PFSK-1 (cell line): ENCODE measurements around the gene CTRL.

ENCODE experiments used
- FOXP2 ChIP-seq: optimal IDR thresholded peaks from 2 replicates; pipeline ENCODE3; 2011; ENCODE audit warnings: borderline replicate concordance, control low read depth, inconsistent platforms; ENCODE audit not compliant: insufficient read depth; ENCODE audit errors: extremely low read length, extremely low read depth
- POLR2AphosphoS5 ChIP-seq: IDR thresholded peaks from 2 replicates; pipeline ENCODE4 v1.6.1; 2012; ENCODE audit warnings: low read depth, mild to moderate bottlenecking, control low read depth, low read length, moderate library complexity
- SIN3A ChIP-seq: IDR thresholded peaks from 2 replicates; pipeline ENCODE4 v1.6.1; 2012; ENCODE audit warnings: mild to moderate bottlenecking, low read length, moderate library complexity, borderline replicate concordance; ENCODE audit not compliant: insufficient read depth
- TAF1 ChIP-seq: IDR thresholded peaks from 2 replicates; pipeline ENCODE4 v1.6.1; 2012; ENCODE audit warnings: low read length, control low read depth, borderline replicate concordance; ENCODE audit not compliant: insufficient read depth
- TF ChIP-seq, protein P1 (sequence below), 2 experiments: IDR thresholded peaks; 2 replicates each; pipeline versions ENCODE4 v1.6.1 to v1.8.0; 2011 to 2012; ENCODE audit warnings: low read depth in 2 of 2, low read length in 2 of 2, control low read depth in 1 of 2, inconsistent platforms in 1 of 2, mild to moderate bottlenecking in 1 of 2, moderate library complexity in 1 of 2; ENCODE audit not compliant: insufficient read depth in 1 of 2

CTRL gene

DNA sequence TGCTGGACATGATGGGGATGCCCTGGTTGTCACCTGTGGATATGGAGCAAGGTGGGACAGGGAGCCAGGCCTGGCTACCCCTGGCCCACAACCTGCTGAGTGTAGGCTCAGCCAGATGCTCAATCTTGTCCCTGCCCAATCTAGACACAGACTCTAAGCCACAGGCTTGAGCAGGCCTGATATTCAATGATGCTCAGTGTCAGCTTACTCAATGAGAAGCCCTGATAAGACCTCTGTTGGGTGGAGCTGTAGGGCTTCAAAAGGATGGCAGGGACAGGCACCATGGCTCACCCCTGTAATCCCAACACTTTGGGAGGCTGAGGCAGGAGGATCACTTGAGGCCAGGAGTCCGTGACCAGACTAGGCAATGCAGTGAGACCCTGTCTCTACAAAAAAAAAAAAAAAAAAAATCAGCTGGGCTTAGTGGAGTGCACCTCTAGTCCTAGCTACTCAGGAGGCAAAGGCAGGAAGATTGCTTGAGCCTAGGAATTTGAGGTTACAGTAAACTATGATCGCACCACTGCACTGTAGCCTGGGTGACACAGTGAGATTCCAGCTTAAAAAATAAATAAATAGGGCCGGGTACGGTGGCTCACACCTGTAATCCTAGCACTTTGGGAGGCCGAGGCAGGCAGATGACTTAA is 8.9 kb upstream of the CTRL start:
- no peak for TF ChIP-seq POLR2AphosphoS5
- TF ChIP-seq, protein P1, sequence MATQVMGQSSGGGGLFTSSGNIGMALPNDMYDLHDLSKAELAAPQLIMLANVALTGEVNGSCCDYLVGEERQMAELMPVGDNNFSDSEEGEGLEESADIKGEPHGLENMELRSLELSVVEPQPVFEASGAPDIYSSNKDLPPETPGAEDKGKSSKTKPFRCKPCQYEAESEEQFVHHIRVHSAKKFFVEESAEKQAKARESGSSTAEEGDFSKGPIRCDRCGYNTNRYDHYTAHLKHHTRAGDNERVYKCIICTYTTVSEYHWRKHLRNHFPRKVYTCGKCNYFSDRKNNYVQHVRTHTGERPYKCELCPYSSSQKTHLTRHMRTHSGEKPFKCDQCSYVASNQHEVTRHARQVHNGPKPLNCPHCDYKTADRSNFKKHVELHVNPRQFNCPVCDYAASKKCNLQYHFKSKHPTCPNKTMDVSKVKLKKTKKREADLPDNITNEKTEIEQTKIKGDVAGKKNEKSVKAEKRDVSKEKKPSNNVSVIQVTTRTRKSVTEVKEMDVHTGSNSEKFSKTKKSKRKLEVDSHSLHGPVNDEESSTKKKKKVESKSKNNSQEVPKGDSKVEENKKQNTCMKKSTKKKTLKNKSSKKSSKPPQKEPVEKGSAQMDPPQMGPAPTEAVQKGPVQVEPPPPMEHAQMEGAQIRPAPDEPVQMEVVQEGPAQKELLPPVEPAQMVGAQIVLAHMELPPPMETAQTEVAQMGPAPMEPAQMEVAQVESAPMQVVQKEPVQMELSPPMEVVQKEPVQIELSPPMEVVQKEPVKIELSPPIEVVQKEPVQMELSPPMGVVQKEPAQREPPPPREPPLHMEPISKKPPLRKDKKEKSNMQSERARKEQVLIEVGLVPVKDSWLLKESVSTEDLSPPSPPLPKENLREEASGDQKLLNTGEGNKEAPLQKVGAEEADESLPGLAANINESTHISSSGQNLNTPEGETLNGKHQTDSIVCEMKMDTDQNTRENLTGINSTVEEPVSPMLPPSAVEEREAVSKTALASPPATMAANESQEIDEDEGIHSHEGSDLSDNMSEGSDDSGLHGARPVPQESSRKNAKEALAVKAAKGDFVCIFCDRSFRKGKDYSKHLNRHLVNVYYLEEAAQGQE (IDR thresholded peaks at IDR 0.05; ENCODE audit: insufficient read depth in 1 of 2, low read depth in 2 of 2, low read length in 2 of 2): no peak
- no peak for TF ChIP-seq FOXP2
- no peak for TF ChIP-seq TAF1
- TF ChIP-seq SIN3A: no peak

DNA sequence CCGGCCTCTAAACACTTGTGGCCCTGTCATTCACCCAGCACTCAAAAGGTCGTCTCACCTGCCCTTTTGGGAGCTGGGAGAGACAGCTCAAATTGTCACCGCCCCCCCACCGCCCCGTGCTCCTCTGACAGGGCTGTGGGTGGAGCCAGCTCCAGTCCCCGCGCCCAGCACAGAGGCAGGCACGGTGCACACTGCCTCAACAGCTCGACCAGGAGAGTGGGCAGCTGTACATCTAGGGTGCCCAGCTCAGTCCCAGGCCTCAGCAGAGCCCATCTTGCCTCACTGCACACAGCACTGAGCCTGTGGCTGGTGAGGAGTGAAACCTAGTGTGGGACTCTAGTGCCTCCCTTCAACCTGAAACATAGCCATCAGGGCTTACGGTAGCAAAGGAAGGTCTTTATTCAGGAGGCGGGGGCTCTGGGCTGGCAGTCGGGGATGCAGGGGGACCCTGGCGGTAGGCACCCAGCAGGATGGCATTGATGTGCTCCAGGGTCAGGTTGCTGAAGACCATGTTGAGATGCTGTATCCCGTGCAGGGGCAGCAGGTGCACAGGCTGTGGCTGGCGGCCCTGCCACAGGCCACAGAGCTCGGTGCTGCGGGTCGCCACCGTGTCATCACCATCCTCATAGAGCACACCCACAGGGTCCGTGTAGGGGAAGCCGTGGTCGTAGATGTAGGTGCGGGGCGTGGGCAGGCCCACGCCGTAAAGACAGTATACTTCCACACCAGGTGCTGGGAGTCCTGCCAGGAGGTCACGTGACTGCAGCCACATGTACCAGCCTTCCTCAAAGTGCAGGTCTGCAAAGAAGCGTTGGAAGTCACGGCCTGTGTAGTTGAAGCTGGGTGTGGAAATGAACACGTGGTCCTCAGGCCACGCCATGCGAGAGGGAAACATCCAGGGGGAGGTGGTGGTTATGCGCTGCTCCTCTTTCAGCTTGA is 8.1 kb upstream of the CTRL start:
- TF ChIP-seq, protein P1 (IDR thresholded peaks at IDR 0.05; ENCODE audit: insufficient read depth in 1 of 2, low read depth in 2 of 2, low read length in 2 of 2): no peak
- TF ChIP-seq TAF1: no peak
- TF ChIP-seq FOXP2: no peak
- TF ChIP-seq POLR2AphosphoS5: no peak
- no peak for TF ChIP-seq SIN3A

DNA sequence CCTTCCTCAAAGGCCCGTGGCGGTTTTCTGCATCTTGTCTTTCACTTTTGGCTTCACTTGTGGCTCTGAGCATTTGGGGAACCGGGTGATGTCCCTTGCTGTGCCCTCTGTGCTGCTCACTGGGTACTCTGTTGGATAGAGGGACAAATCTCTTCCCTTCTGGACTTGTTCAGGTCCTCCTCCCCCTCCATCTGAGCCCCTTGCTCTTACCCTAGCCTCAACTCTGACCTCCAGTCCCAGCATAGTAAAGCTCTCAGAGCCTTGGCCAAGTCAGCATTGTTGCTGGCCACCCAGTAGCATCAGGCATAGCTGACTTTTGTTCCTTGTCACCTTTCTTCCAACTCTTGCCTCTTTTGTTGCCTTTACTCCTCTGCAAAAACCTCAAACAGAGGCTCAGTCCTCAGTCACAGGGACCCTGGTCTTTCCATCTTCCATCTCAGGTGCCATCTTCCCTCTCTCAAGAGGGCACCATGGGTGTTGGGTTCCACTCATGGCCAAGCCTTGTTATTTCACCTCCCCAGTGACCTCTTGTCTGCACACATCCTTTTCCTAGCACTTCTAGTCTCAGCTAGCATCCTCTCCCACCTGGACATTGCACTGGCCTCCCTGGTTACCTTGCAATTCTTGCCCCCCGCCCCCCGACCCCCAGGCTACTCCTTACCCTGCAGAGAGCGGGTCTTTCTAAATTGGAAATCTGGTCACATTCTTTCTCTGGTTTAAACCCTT is 5.4 kb upstream of the CTRL start:
- TF ChIP-seq POLR2AphosphoS5 (no peak; the same call in 1 of the 2 replicates), TAF1 (no peak), FOXP2 (no peak), SIN3A (no peak)
- TF ChIP-seq, protein P1 (IDR thresholded peaks at IDR 0.05; ENCODE audit: insufficient read depth in 1 of 2, low read depth in 2 of 2, low read length in 2 of 2): no peak

- TF ChIP-seq SIN3A (no peak), FOXP2 (no peak), TAF1 (no peak), POLR2AphosphoS5 (no peak)
- TF ChIP-seq, protein P1 (IDR thresholded peaks at IDR 0.05; ENCODE audit: insufficient read depth in 1 of 2, low read depth in 2 of 2, low read length in 2 of 2): no peak
Observed at GRCh38 chr16:67936124-67936879, 4.6 kb upstream of the CTRL start, which contains the start of gene PSMB10. Gene PSMB10, minus strand, starts transcription at chr16:67936850. Its CDS starts 101 bp downstream, at chr16:67936749.
